Lower leg skin (tissue), 3 donors: ENCODE results near the gene CAMK2G.

Source experiments
- CTCF ChIP-seq, 3 donors: fragments of 450-650 bp; IDR thresholded peaks; one replicate each; pipeline ENCODE4 v1.5.1; 2016; ENCODE audit warnings: antibody characterized with exemption in 3 of 3, mild to moderate bottlenecking in 3 of 3, moderate library complexity in 2 of 3
- POLR2A ChIP-seq, 2 donors: fragments of 450-650 bp; IDR thresholded peaks; one replicate each; pipeline ENCODE4 v1.6.1; 2016 to 2017; ENCODE audit warnings: antibody characterized with exemption in 2 of 2, mild to moderate bottlenecking in 1 of 2, moderate library complexity in 1 of 2

- no peak for TF ChIP-seq POLR2A (IDR thresholded peaks at IDR 0.05)
- no peak for TF ChIP-seq CTCF (IDR thresholded peaks at IDR 0.05)
Measured at GRCh38 chr10:73875139-73875475, 752 bp upstream of the CAMK2G start.
